OCI-LY1 (cell line): Measurements from ENCODE around the gene SLC6A18.

Experiments
- H2AFZ ChIP-seq: fragments of 200-600 bp; sonication (generic), shearing (Covaris generic); 2 replicates; pipeline ENCODE4 v1.6.0; 2014; ENCODE audit warnings: antibody characterized with exemption, mild to moderate bottlenecking, low read length
- H3F3A ChIP-seq: fragments of 200-600 bp; sonication (generic), shearing (Covaris generic); 2 replicates; pipeline ENCODE4 v1.6.0; 2014; ENCODE audit warnings: mild to moderate bottlenecking, antibody characterized with exemption, low read length, moderate library complexity; ENCODE audit not compliant: insufficient read depth
- H3K27ac ChIP-seq: fragments of 200-600 bp; sonication (generic); 2 replicates; pipeline ENCODE4 v1.5.1; 2014; ENCODE audit warnings: low read length, mixed run types, mild to moderate bottlenecking, low read depth; ENCODE audit not compliant: poor library complexity, severe bottlenecking
- H3K27me3 ChIP-seq: fragments of 200-600 bp; sonication (generic); 2 replicates; pipeline ENCODE4 v1.6.0; 2014; ENCODE audit warnings: antibody characterized with exemption, mild to moderate bottlenecking, low read length, moderate library complexity; ENCODE audit not compliant: insufficient read depth
- H3K36me3 ChIP-seq: fragments of 200-600 bp; sonication (generic); 2 replicates; pipeline ENCODE4 v1.6.1; 2014; ENCODE audit warnings: mild to moderate bottlenecking, antibody characterized with exemption, low read length, moderate library complexity, mixed read lengths; ENCODE audit not compliant: insufficient read depth
- H3K4me1 ChIP-seq: fragments of 200-600 bp; sonication (generic); 2 replicates; pipeline ENCODE4 v1.5.1; 2014; ENCODE audit warnings: mild to moderate bottlenecking, low read length, moderate library complexity; ENCODE audit not compliant: insufficient read depth, severe bottlenecking
- H3K4me2 ChIP-seq: fragments of 200-600 bp; sonication (generic), shearing (Covaris generic); 2 replicates; pipeline ENCODE4 v1.6.1; 2014; ENCODE audit warnings: low read length
- H3K4me3 ChIP-seq: fragments of 200-600 bp; sonication (generic); 2 replicates; pipeline ENCODE4 v1.5.1; 2014; ENCODE audit warnings: low read length, low read depth, mild to moderate bottlenecking, mixed read lengths; ENCODE audit not compliant: poor library complexity, severe bottlenecking
- H3K79me2 ChIP-seq: fragments of 200-600 bp; shearing (Covaris generic); 2 replicates; pipeline ENCODE4 v1.6.1; 2016; ENCODE audit warnings: mixed run types, low read length, mixed read lengths; ENCODE audit not compliant: insufficient read depth
- H3K9ac ChIP-seq: fragments of 200-600 bp; sonication (generic), shearing (Covaris generic); 2 replicates; pipeline ENCODE4 v1.6.1; 2014; ENCODE audit warnings: mild to moderate bottlenecking, low read length, mixed read lengths
- H3K9me2 ChIP-seq: fragments of 200-600 bp; sonication (generic), shearing (Covaris generic); 2 replicates; pipeline ENCODE4 v1.6.1; 2014; ENCODE audit warnings: low read depth, mild to moderate bottlenecking, low read length, mixed read lengths
- H3K9me3 ChIP-seq: fragments of 200-600 bp; shearing (Covaris generic); 2 replicates; pipeline ENCODE4 v1.6.1; 2014; ENCODE audit warnings: low read length, mixed read lengths
- H4K20me1 ChIP-seq: fragments of 200-600 bp; sonication (generic), shearing (Covaris generic); 2 replicates; pipeline ENCODE4 v1.6.0; 2016; ENCODE audit warnings: mild to moderate bottlenecking, low read length; ENCODE audit not compliant: insufficient read depth
- EZH2 ChIP-seq: fragments of 200-600 bp; sonication (generic), shearing (Covaris generic); IDR thresholded peaks from 2 replicates; pipeline ENCODE4 v1.8.0; 2017; ENCODE audit warnings: borderline replicate concordance, mixed run types, mild to moderate bottlenecking, antibody characterized with exemption, low read length, moderate library complexity, mixed read lengths
- TF ChIP-seq, protein P1 (sequence below): fragments of 200-600 bp; sonication (generic), shearing (Covaris generic); IDR thresholded peaks from 2 replicates; pipeline ENCODE4 v1.5.1; 2017; ENCODE audit warnings: mild to moderate bottlenecking, antibody characterized with exemption, low read length, moderate library complexity, mixed read lengths

Gene SLC6A18

DNA sequence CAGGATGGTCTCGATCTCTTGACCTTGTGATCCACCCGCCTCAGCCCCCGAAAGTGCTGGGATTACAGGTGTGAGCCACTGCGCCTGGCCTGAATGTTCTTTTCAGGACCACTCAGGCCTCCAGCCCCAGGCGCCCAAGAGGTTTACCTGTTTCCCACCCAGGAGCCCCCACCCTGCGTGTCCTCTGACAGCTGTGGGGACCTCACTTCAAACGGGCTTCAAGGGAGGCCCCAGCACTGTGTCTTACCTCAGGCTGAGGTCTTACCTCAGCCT is 42.9 kb upstream of the SLC6A18 start:
- H3K27ac ChIP-seq, result no peak overlapping the region
- H2AFZ ChIP-seq, result no peak overlapping the region
- no peaks in the 10 kb centered on the region for H3K79me2 ChIP-seq
- no peaks in the 10 kb centered on the region for H3F3A ChIP-seq
- H3K9ac ChIP-seq, result no peak overlapping the region
- no peaks in the 10 kb centered on the region for H3K4me1 ChIP-seq
- no peak overlapping the region for H3K4me2 ChIP-seq
- no peaks in the 10 kb centered on the region for H3K9me2 ChIP-seq
- H3K27me3 ChIP-seq, result peaks cover 3% of the 10 kb centered on the region; the same call in 1 of the 2 replicates
- TF ChIP-seq EZH2, result no peak
- TF ChIP-seq, protein P1, sequence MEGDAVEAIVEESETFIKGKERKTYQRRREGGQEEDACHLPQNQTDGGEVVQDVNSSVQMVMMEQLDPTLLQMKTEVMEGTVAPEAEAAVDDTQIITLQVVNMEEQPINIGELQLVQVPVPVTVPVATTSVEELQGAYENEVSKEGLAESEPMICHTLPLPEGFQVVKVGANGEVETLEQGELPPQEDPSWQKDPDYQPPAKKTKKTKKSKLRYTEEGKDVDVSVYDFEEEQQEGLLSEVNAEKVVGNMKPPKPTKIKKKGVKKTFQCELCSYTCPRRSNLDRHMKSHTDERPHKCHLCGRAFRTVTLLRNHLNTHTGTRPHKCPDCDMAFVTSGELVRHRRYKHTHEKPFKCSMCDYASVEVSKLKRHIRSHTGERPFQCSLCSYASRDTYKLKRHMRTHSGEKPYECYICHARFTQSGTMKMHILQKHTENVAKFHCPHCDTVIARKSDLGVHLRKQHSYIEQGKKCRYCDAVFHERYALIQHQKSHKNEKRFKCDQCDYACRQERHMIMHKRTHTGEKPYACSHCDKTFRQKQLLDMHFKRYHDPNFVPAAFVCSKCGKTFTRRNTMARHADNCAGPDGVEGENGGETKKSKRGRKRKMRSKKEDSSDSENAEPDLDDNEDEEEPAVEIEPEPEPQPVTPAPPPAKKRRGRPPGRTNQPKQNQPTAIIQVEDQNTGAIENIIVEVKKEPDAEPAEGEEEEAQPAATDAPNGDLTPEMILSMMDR, result no peak
- H3K9me3 ChIP-seq, result no peaks in the 10 kb centered on the region
- H4K20me1 ChIP-seq, result no peaks in the 10 kb centered on the region
- no peak overlapping the region for H3K4me3 ChIP-seq
- no peaks in the 10 kb centered on the region for H3K36me3 ChIP-seq

DNA sequence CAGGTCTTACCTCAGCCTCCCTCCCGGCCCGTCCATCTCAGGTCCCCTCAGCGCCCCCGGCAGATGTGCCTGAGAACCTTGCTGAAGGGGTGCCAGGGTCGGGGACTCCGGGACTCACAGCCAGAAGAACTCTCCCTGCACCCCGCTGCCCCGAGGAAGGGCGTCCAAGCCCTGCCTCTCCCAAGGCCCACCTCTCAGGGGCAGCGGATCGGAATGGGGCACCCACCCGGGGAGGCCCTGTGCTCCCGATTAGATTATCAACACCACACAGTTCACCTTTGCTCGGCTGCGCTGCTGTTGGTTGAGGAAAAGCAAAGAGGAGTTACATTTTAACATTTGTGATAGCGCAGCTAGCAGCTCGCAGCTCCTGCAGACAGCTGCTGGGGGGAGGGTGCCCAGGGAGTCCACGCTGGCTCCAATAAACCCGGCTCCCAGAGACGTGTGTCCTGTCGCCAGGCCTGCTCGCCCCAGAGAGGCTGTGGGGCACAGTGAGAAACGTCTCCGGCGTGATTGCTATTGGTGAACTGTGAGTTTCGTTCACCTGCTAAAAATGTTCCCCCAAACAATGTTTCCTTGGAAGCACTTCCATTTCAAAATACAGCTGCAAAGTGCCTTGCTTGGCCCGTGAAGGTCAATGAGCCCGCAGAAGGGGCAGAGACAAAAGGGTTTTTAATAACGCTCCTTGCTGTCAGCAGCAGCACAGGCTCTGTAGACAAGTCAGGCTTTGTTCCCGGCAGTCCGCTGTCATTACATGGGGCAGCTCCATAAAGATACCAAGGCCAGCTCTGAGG is 42.4 kb upstream of the SLC6A18 start:
- Histone ChIP-seq H4K20me1 (no peaks in the 10 kb centered on the region), H3K9me2 (no peaks in the 10 kb centered on the region), H3K9ac (no peak overlapping the region), H3K4me3 (no peak overlapping the region), H3K27me3 (peaks cover 3% of the 10 kb centered on the region; the same call in 1 of the 2 replicates), H2AFZ (no peak overlapping the region), H3K4me1 (no peaks in the 10 kb centered on the region), H3K27ac (no peak overlapping the region), H3K79me2 (no peaks in the 10 kb centered on the region), H3K36me3 (no peaks in the 10 kb centered on the region), H3F3A (no peaks in the 10 kb centered on the region), H3K4me2 (no peak overlapping the region), H3K9me3 (no peaks in the 10 kb centered on the region)
- TF ChIP-seq, protein P1, result no peak
- TF ChIP-seq EZH2, result no peak

DNA sequence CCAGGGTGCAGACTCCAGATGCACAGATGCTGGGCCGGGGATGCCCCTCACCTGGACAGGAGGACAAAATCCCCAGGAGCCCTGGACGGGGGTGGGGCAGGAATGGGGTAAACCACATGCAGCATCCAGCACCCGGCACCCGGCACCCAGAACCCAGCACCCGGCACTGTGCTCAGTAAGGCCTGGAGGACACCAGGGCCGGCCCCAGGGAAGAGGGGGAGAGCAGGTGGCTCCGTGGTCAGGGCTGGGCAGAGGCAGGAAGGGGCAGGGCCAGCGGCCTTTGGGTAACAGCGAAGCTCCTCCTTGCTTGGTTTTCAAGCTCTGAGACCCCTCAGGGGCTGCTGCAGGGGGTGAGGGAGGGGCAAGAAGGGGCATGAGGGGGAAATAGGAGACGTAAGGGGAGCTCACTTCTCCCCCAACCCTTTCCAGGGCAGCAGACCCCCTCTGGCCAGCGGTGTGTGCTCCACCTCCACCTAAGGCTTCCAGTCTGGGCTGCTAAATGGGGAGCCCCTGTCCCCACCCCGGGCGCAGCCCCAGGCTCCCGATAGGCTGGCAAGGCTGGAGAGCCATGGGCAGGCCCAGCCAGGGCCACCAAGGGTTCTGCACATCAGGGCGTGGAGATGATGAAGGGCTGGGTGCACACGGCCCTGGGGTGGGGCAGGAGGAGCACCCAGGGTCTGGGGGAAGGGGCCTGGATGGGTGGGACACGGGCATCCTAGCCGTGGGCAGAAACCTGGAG is 41.6 kb upstream of the SLC6A18 start:
- no peaks in the 10 kb centered on the region for H3K4me1 ChIP-seq
- H3F3A ChIP-seq, result no peaks in the 10 kb centered on the region
- H2AFZ ChIP-seq, result no peak overlapping the region
- no peaks in the 10 kb centered on the region for H3K36me3 ChIP-seq
- H3K79me2 ChIP-seq, result no peaks in the 10 kb centered on the region
- no peak overlapping the region for H3K4me2 ChIP-seq
- H3K9me3 ChIP-seq, result no peaks in the 10 kb centered on the region
- peaks cover 3% of the 10 kb centered on the region; the same call in 1 of the 2 replicates for H3K27me3 ChIP-seq
- no peaks in the 10 kb centered on the region for H4K20me1 ChIP-seq
- H3K27ac ChIP-seq, result no peak overlapping the region
- no peak overlapping the region for H3K9ac ChIP-seq
- H3K9me2 ChIP-seq, result no peaks in the 10 kb centered on the region
- TF ChIP-seq, protein P1, result no peak
- no peak for TF ChIP-seq EZH2
- H3K4me3 ChIP-seq, result no peak overlapping the region
